Measurements from ENCODE around the gene CREB3L1.

The CREB3L1 gene

GRCh38 chr11:46351148-46351547, 73.7 kb downstream of the CREB3L1 start:
- H3K9ac ChIP-seq (ENCODE audit: insufficient read length), result no peak overlapping the region
- no peak for TF ChIP-seq EZH2 (IDR thresholded peaks at IDR 0.05)
- no peak for TF ChIP-seq POLR2AphosphoS5 (IDR thresholded peaks at IDR 0.05; ENCODE audit: borderline replicate concordance, low read depth, low read length)
- TF ChIP-seq FOXP2 (optimal IDR thresholded peaks at IDR 0.05; ENCODE audit: control extremely low read depth, extremely low read length, insufficient read depth), result no peak
- no peaks in the 10 kb centered on the region for H3K9me3 ChIP-seq (ENCODE audit: low read depth, low read length)
- DNase-seq (ENCODE audit: low read depth, low spot score), result no peak
- H3K27ac ChIP-seq, result no peak overlapping the region
- H3K4me3 ChIP-seq, result no peak overlapping the region
- H3K36me3 ChIP-seq (ENCODE audit: insufficient read depth, low read length), result no peaks in the 10 kb centered on the region

DNA sequence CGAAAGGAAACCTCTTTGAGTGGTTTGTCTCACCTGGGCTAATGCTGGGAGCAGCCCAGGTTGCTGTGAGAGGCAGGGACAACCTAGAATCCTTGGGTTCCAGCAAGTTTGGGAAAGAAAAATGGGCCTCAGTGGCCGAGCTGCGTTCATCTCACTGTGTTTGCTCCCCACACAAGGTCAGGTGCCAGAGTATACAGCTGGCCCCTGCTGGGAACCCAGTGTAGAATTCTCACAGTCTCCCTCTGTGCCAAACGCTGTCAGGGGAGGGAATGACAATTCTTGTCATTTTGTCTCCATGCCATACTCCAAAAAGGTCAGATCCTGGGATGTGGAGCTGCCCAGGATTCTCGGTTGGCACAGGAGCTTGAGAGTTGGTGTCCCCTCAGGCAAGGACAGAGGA, 74.1 kb downstream of the CREB3L1 start:
- no peak overlapping the region for H3K4me3 ChIP-seq
- H3K27ac ChIP-seq, result no peak overlapping the region
- no peak overlapping the region for H3K9ac ChIP-seq (ENCODE audit: insufficient read length)
- no peaks in the 10 kb centered on the region for H3K9me3 ChIP-seq (ENCODE audit: low read depth, low read length)
- no peak for TF ChIP-seq POLR2AphosphoS5 (IDR thresholded peaks at IDR 0.05; ENCODE audit: borderline replicate concordance, low read depth, low read length)
- no peak for TF ChIP-seq FOXP2 (optimal IDR thresholded peaks at IDR 0.05; ENCODE audit: control extremely low read depth, extremely low read length, insufficient read depth)
- no peaks in the 10 kb centered on the region for H3K36me3 ChIP-seq (ENCODE audit: insufficient read depth, low read length)
- no peak for DNase-seq (ENCODE audit: low read depth, low spot score)

DNA sequence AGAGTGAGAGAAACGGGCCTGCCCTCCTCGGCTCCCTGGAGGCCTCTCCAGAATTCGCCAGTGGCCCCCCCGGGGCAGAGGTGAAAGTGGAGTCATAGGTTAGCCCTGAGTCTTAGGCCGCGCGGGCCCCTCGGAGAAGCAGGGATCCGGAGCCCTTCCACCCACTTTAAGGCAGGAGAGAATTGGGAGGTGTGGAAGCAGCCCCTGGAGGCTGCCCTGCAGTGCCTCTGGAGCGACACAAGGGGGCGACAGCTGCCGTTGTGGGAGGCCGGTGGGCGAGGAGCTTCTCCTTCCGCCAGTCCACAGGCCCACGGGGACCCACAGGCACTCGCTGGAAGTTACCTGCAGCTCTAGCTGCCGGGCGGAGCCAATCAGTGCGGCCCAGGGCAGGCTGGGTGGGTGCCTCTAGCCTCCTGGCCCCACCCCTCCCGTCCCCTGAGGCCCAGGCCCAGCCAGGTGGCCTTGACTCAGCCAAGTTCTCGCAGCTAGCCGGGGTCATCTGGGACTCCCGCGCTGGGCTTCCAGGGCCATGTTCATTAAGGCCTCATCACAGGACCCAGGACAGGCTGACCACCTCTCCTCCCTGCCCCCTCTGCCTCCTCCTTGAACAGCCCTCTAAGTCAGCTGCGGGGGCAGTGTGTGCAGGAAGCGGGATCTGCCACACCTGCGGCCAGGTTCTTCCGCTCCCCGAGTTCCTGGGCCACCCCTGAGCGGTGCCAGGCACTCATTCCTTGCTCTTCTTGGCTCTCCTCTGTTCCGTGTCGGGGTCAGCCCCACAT, 74.8 kb downstream of the CREB3L1 start:
- no peak for DNase-seq (ENCODE audit: low read depth, low spot score)
- Histone ChIP-seq H3K36me3 (ENCODE audit: insufficient read depth, low read length) (no peaks in the 10 kb centered on the region), H3K9me3 (ENCODE audit: low read depth, low read length) (no peaks in the 10 kb centered on the region), H3K27ac (peak overlapping the region; percentile 13; the same call in 1 of the 2 replicates), H3K4me3 (no peak overlapping the region), H3K9ac (ENCODE audit: insufficient read length) (no peak overlapping the region)
- TF ChIP-seq EZH2 (IDR thresholded peaks at IDR 0.05) (no peak), FOXP2 (optimal IDR thresholded peaks at IDR 0.05; ENCODE audit: control extremely low read depth, extremely low read length, insufficient read depth) (no peak), POLR2AphosphoS5 (IDR thresholded peaks at IDR 0.05; ENCODE audit: borderline replicate concordance, low read depth, low read length) (no peak)

DNA sequence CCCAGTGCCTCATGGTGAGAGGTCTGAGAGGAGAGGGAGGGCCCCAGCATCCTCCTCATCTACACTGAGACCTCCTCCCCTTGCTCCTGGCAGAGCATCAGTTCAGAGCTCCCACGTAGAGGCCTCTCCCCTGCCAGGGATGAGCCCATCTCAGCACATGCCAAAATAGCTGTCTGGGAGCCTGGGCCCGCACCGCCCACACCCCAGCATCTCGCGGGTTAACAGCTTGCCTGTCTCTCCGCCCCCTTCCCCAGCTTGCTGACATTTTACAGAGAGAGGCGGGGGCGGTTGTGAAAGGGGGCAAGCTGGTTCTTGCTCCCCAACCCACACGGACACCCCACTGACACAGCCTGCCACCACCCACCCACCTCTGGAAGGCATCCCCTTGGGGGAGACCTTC, 76.2 kb downstream of the CREB3L1 start:
- Histone ChIP-seq H3K9me3 (ENCODE audit: low read depth, low read length) (no peaks in the 10 kb centered on the region), H3K9ac (ENCODE audit: insufficient read length) (no peak overlapping the region), H3K36me3 (ENCODE audit: insufficient read depth, low read length) (no peaks in the 10 kb centered on the region), H3K4me3 (no peak overlapping the region), H3K27ac (no peak overlapping the region)
- DNase-seq (ENCODE audit: low read depth, low spot score), result no peak
- TF ChIP-seq POLR2AphosphoS5 (IDR thresholded peaks at IDR 0.05; ENCODE audit: borderline replicate concordance, low read depth, low read length) (no peak), EZH2 (IDR thresholded peaks at IDR 0.05) (no peak), FOXP2 (optimal IDR thresholded peaks at IDR 0.05; ENCODE audit: control extremely low read depth, extremely low read length, insufficient read depth) (no peak)

DNA sequence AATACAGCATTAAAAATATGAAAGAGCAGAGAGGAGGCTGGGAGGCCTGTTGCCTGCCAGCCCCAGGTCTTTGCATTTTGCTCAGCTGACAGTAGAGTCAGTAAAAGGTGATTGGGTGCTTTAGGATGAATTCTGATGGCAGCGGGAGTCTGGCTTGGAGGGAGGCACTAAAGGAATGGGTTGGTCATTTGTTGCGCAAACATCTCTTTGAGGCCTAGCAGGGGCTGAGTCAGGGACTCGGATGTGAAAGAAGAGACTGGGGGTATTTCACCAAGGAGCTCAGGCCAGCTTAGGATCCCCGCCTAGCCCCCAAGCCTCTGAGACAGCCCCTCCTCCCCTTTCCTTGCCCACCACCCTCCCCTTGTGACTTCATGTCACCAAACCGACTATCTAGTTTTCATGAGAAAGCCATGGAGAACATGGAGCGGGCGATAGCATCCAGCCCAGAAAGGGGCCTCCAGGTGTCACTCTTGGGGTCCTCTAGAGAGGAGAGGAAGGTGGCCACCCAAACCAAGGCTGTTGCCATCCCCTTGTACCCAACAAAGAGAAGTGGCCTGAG, 79.5 kb downstream of the CREB3L1 start:
- no peak for TF ChIP-seq EZH2 (IDR thresholded peaks at IDR 0.05)
- no peak for TF ChIP-seq FOXP2 (optimal IDR thresholded peaks at IDR 0.05; ENCODE audit: control extremely low read depth, extremely low read length, insufficient read depth)
- H3K27ac ChIP-seq, result peak overlapping the region; percentile 31; the same call in 1 of the 2 replicates
- H3K9me3 ChIP-seq (ENCODE audit: low read depth, low read length), result no peaks in the 10 kb centered on the region
- no peaks in the 10 kb centered on the region for H3K36me3 ChIP-seq (ENCODE audit: insufficient read depth, low read length)
- no peak overlapping the region for H3K4me3 ChIP-seq
- no peak overlapping the region for H3K9ac ChIP-seq (ENCODE audit: insufficient read length)
- no peak for DNase-seq (ENCODE audit: low read depth, low spot score)

DNA sequence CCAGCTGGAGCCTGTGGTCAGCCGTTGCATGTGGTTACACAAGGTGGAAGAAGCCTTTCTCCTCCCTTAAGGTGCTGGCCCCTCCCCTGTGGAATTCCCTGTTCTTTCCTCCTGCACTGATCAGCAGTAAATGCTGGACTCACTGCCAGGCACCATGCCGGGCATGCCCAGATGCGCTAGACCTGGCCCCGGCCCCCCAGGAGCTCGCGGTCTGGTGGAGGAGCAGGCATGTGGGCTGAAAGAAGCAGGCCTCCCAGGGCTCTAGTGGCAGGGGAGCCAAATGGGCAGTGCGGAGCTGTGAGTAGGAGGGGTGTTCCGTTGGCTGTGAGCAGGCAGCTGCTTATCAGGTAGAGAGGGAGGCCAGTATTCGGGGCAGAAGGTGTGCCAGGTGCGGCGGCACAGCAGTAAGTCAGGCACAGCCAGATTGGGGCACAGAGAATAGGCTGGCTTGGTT, 80.0 kb downstream of the CREB3L1 start:
- Histone ChIP-seq H3K27ac (no peak overlapping the region), H3K4me3 (no peak overlapping the region), H3K9me3 (ENCODE audit: low read depth, low read length) (no peaks in the 10 kb centered on the region), H3K36me3 (ENCODE audit: insufficient read depth, low read length) (no peaks in the 10 kb centered on the region; the same call in 1 of the 2 replicates), H3K9ac (ENCODE audit: insufficient read length) (no peak overlapping the region)
- no peak for TF ChIP-seq EZH2 (IDR thresholded peaks at IDR 0.05)
- no peak for TF ChIP-seq FOXP2 (optimal IDR thresholded peaks at IDR 0.05; ENCODE audit: control extremely low read depth, extremely low read length, insufficient read depth)
- no peak for TF ChIP-seq POLR2AphosphoS5 (IDR thresholded peaks at IDR 0.05; ENCODE audit: borderline replicate concordance, low read depth, low read length)
- no peak for DNase-seq (ENCODE audit: low read depth, low spot score)

DNA sequence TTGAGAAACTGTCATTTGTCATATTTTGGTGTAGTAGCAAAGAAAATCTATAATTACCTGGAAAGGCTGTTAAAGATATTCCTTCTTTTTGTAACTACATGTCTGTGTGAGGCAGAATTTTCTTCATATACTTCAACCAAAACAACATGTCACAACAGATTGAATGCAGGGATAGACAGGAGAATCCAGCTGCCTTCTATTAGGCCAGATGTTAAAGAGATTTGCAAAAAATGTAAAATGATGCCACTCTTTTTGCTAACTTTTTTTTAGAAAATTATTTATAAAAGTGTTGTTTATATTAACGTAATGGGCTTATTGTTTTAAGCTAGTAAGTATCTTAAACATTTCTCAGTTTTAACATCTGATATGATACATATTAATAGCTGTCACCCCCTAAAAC, 82.5 kb downstream of the CREB3L1 start:
- H3K27ac ChIP-seq, result peak overlapping the region; percentile 77; the same call in 1 of the 2 replicates
- no peak for DNase-seq (ENCODE audit: low read depth, low spot score)
- H3K9me3 ChIP-seq (ENCODE audit: low read depth, low read length), result no peaks in the 10 kb centered on the region
- no peak overlapping the region for H3K4me3 ChIP-seq
- no peaks in the 10 kb centered on the region; the same call in 1 of the 2 replicates for H3K36me3 ChIP-seq (ENCODE audit: insufficient read depth, low read length)
- H3K9ac ChIP-seq (ENCODE audit: insufficient read length), result no peak overlapping the region
- TF ChIP-seq FOXP2 (optimal IDR thresholded peaks at IDR 0.05; ENCODE audit: control extremely low read depth, extremely low read length, insufficient read depth) (no peak), POLR2AphosphoS5 (IDR thresholded peaks at IDR 0.05; ENCODE audit: borderline replicate concordance, low read depth, low read length) (no peak), EZH2 (IDR thresholded peaks at IDR 0.05) (no peak)

DNA sequence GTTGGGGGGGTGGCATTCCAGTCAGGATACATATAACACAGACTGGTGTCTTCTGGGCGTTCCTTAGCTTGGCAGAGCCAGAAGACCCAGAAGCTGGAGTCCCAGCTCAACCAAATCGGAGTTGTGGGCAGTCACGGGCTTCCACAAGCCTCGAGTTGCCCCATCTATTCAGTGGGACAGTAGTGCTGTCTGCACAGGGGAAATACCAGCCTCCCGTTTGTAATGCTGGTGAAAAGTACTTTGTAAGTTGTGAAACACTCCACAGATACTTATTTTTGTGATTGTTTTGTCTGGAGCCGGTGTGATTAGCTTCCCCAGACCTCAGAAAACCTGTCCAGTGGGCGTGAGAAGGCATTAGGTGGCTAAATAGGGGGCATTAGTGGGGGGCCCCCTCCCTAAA, 83.4 kb downstream of the CREB3L1 start:
- H3K36me3 ChIP-seq (ENCODE audit: insufficient read depth, low read length), result no peaks in the 10 kb centered on the region; the same call in 1 of the 2 replicates
- peak overlapping the region; percentile 44 for H3K4me3 ChIP-seq
- peak overlapping the region; percentile 60 for H3K9ac ChIP-seq (ENCODE audit: insufficient read length)
- H3K9me3 ChIP-seq (ENCODE audit: low read depth, low read length), result no peaks in the 10 kb centered on the region
- no peak for DNase-seq (ENCODE audit: low read depth, low spot score)
- TF ChIP-seq POLR2AphosphoS5 (IDR thresholded peaks at IDR 0.05; ENCODE audit: borderline replicate concordance, low read depth, low read length) (no peak), FOXP2 (optimal IDR thresholded peaks at IDR 0.05; ENCODE audit: control extremely low read depth, extremely low read length, insufficient read depth) (no peak), EZH2 (IDR thresholded peaks at IDR 0.05) (no peak)
- H3K27ac ChIP-seq, result peak overlapping the region; percentile 65

Measured in SK-N-MC (cell line).